ENCODE data around the gene BMP7.

BMP7 gene

DNA sequence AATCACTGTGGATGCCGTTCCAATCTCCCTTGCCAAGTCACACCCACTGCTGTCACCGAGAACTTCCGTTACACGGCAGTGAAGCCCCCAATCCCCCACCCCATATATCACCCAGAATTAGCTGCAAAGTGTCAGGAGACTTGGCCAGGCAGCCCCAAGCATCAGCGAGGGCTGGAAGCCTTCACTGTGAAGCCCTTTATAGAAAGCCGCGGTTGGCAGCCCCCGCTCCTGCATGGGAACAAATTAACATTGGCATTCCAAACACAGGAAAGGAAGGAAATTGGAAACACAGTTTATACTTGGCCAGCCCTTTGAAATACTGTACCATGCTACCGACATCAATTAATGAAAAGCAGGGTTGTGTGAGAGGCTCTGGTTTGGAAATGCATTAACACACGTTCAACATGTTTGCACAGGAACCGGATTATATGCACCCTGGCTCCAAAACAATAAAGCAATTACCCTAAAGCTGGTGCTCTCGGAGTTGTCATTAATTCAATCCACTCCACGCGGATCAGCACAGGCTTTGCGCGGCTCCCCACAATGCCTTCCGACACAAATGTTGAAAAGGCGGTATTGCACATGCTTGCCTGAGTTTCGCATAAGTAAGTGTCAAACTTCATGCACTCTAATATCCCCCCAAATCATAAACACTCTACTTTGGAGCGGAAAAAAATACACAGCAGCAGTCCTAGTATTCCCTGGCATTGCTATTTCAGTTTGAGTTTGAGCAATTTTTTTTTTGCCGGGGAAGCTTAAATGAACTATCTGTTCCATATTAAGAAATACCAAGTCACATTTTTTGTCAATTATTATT lies 7.1 kb downstream of the BMP7 start:
- no peaks in the 10 kb centered on the region for H3K9me3 ChIP-seq (ENCODE audit: insufficient read depth, low read depth, low read length)
- no peak overlapping the region for H2BK12ac ChIP-seq (ENCODE audit: low read length)
- no peak overlapping the region for H2AFZ ChIP-seq (ENCODE audit: insufficient read depth, low read length, poor library complexity)
- no peak overlapping the region for H3K14ac ChIP-seq (ENCODE audit: low read length)
- no peak overlapping the region for H3K27ac ChIP-seq (ENCODE audit: low read depth, low read length)
- no peaks in the 10 kb centered on the region for H3K36me3 ChIP-seq (ENCODE audit: control insufficient read depth in 1 of 2, insufficient read depth in 2 of 2, low read length in 2 of 2)
- H3K9ac ChIP-seq (ENCODE audit: low read length): no peak overlapping the region
- H3K23ac ChIP-seq (ENCODE audit: low read length): no peak overlapping the region
- H3K79me2 ChIP-seq (ENCODE audit: control insufficient read depth, insufficient read depth, low read length, poor library complexity): no peaks in the 10 kb centered on the region
- H3K4ac ChIP-seq (ENCODE audit: low read depth, low read length): no peak overlapping the region
- H3K18ac ChIP-seq (ENCODE audit: low read length): no peak overlapping the region
- no peak overlapping the region for H2AK5ac ChIP-seq (ENCODE audit: low read length)
- WGBS (ENCODE audit: extremely low coverage, insufficient coverage, insufficient read length): no CpG with 5 or more reads among the region's 21 CpGs
- no peak for DNase-seq
- H4K12ac ChIP-seq (ENCODE audit: low read depth, low read length): no peak overlapping the region
- no peak overlapping the region for H4K8ac ChIP-seq (ENCODE audit: low read depth, low read length)
- H2BK5ac ChIP-seq (ENCODE audit: low read depth, low read length, poor library complexity): no peak overlapping the region
- no peak overlapping the region for H3K4me2 ChIP-seq (ENCODE audit: low read length)
- H3K27me3 ChIP-seq (ENCODE audit: insufficient read depth, low read length): no peaks in the 10 kb centered on the region
- peaks cover 5% of the 10 kb centered on the region for H3K79me1 ChIP-seq (ENCODE audit: low read length)
- no peak overlapping the region for H4K91ac ChIP-seq (ENCODE audit: low read depth, low read length)
- H3K4me1 ChIP-seq (ENCODE audit: control insufficient read depth in 1 of 2, insufficient read depth in 2 of 2, low read length in 2 of 2): peaks cover 13 to 20% of the 10 kb centered on the region in 2 experiments
- H2BK120ac ChIP-seq (ENCODE audit: insufficient read depth, low read length, poor library complexity): no peak overlapping the region
- H3K4me3 ChIP-seq (ENCODE audit: low read depth, low read length): no peak overlapping the region

DNA sequence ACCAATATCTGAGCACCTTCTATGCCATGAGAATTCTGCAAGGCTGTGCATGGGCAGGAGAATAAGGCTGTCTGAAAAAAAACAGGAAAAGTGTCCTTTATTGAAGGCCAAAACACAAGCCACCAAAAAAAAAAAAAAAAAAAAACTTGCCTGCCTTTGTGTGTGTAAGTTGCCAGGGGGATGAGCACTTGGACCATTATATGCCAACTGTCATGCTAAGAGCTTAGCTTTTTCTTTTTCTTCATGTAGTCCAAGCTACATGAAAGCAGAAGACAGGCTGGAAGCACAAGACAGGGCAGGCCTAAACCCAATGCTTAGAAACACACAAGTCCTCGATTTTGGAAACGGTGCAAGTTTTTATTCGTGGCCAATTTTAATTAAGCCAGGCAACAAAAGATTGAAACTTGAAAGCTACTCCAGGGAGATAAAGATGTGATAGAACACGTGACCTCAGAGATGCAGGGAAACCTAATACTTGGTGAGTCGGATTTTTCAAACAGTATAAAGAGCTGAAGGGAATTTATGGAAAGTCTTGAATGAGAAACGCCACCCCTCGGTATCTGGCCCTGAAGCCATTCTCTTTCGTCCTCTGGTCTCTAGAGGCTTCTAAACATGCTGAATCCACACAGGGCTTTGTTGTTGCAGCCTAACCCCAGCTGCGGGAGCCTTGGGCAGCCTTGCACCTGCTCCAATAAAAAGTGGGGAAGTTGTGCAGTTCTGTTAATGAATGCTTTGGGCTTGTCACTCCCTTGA lies 8.6 kb downstream of the BMP7 start:
- Histone ChIP-seq H4K91ac (ENCODE audit: low read depth, low read length) (no peak overlapping the region), H3K9ac (ENCODE audit: low read length) (no peak overlapping the region), H2BK120ac (ENCODE audit: insufficient read depth, low read length, poor library complexity) (no peak overlapping the region), H3K14ac (ENCODE audit: low read length) (no peak overlapping the region), H3K27me3 (ENCODE audit: insufficient read depth, low read length) (no peaks in the 10 kb centered on the region), H2BK12ac (ENCODE audit: low read length) (no peak overlapping the region), H3K18ac (ENCODE audit: low read length) (no peak overlapping the region), H3K4me2 (ENCODE audit: low read length) (no peak overlapping the region), H3K27ac (ENCODE audit: low read depth, low read length) (no peak overlapping the region), H3K79me1 (ENCODE audit: low read length) (peaks cover under 1% of the 10 kb centered on the region), H3K4me3 (ENCODE audit: low read depth, low read length) (no peak overlapping the region), H3K4me1 (ENCODE audit: control insufficient read depth in 1 of 2, insufficient read depth in 2 of 2, low read length in 2 of 2) (peaks cover 10 to 14% of the 10 kb centered on the region in 2 experiments), H3K4ac (ENCODE audit: low read depth, low read length) (no peak overlapping the region), H4K12ac (ENCODE audit: low read depth, low read length) (no peak overlapping the region), H2BK5ac (ENCODE audit: low read depth, low read length, poor library complexity) (no peak overlapping the region), H3K36me3 (ENCODE audit: control insufficient read depth in 1 of 2, insufficient read depth in 2 of 2, low read length in 2 of 2) (no peaks in the 10 kb centered on the region), H2AK5ac (ENCODE audit: low read length) (no peak overlapping the region), H3K9me3 (ENCODE audit: insufficient read depth, low read depth, low read length) (no peaks in the 10 kb centered on the region), H3K79me2 (ENCODE audit: control insufficient read depth, insufficient read depth, low read length, poor library complexity) (no peaks in the 10 kb centered on the region), H4K8ac (ENCODE audit: low read depth, low read length) (no peak overlapping the region), H3K23ac (ENCODE audit: low read length) (no peak overlapping the region), H2AFZ (ENCODE audit: insufficient read depth, low read length, poor library complexity) (no peak overlapping the region)
- WGBS (ENCODE audit: extremely low coverage, insufficient coverage, insufficient read length): no CpG with 5 or more reads among the region's 9 CpGs
- no peak for DNase-seq

DNA sequence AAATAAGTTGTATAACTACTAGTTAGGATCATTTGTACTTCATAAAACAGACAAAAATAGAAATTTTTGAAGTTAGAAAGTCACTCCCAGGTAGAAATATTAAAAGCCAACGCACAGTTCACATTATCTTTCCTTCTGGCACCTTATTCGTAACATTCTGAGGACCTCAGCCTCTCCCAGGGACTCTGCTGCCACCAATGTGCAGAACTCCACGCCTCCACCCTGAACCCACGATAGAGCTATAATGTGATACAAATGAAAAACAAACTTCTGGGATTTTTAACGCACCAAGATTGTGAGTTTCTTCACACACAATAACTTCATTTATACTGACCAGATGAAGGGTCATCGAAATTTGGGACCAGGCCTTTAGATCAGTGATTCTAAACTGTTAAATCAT lies 9.5 kb downstream of the BMP7 start:
- Histone ChIP-seq H2AFZ (ENCODE audit: insufficient read depth, low read length, poor library complexity) (no peak overlapping the region), H3K36me3 (ENCODE audit: control insufficient read depth in 1 of 2, insufficient read depth in 2 of 2, low read length in 2 of 2) (no peaks in the 10 kb centered on the region)
- no CpG with 5 or more reads among the region's 6 CpGs for WGBS (ENCODE audit: extremely low coverage, insufficient coverage, insufficient read length)

DNA sequence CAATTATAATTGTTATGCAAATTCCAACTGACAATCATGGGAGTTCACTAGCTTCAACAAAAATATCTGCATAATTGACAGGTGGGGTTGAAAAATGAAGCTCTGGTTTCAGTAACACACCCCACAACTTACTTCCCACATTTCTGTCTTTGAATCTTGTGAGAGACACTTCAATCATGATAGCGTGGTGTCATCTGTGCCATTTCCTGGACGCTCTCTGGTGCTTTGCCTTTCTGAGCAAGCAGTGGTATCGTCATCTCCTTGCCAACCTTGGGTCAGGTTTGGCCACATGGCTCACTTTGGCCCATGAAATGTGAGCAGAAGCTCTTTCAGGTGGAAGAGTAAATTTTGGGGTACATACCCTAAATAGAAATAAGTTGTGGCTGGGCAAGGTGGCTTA lies 10.2 kb downstream of the BMP7 start:
- no peak overlapping the region for H4K12ac ChIP-seq (ENCODE audit: low read depth, low read length)
- H4K8ac ChIP-seq (ENCODE audit: low read depth, low read length): no peak overlapping the region
- H3K27me3 ChIP-seq (ENCODE audit: insufficient read depth, low read length): no peaks in the 10 kb centered on the region
- no peak overlapping the region for H2AFZ ChIP-seq (ENCODE audit: insufficient read depth, low read length, poor library complexity)
- H3K9ac ChIP-seq (ENCODE audit: low read length): no peak overlapping the region
- H4K91ac ChIP-seq (ENCODE audit: low read depth, low read length): no peak overlapping the region
- no peak overlapping the region for H3K27ac ChIP-seq (ENCODE audit: low read depth, low read length)
- H3K14ac ChIP-seq (ENCODE audit: low read length): no peak overlapping the region
- no peak overlapping the region for H3K4me2 ChIP-seq (ENCODE audit: low read length)
- no peak overlapping the region for H3K18ac ChIP-seq (ENCODE audit: low read length)
- no peak overlapping the region for H3K4me3 ChIP-seq (ENCODE audit: low read depth, low read length)
- no peak overlapping the region for H2BK5ac ChIP-seq (ENCODE audit: low read depth, low read length, poor library complexity)
- H2BK120ac ChIP-seq (ENCODE audit: insufficient read depth, low read length, poor library complexity): no peak overlapping the region
- no peaks in the 10 kb centered on the region for H3K79me2 ChIP-seq (ENCODE audit: control insufficient read depth, insufficient read depth, low read length, poor library complexity)
- peaks cover 16 to 18% of the 10 kb centered on the region in 2 experiments for H3K4me1 ChIP-seq (ENCODE audit: control insufficient read depth in 1 of 2, insufficient read depth in 2 of 2, low read length in 2 of 2)
- H2BK12ac ChIP-seq (ENCODE audit: low read length): no peak overlapping the region
- H3K23ac ChIP-seq (ENCODE audit: low read length): no peak overlapping the region
- DNase-seq: no peak
- WGBS (ENCODE audit: extremely low coverage, insufficient coverage, insufficient read length): no CpG with 5 or more reads among the region's 3 CpGs
- no peak overlapping the region for H3K4ac ChIP-seq (ENCODE audit: low read depth, low read length)
- H3K36me3 ChIP-seq (ENCODE audit: control insufficient read depth in 1 of 2, insufficient read depth in 2 of 2, low read length in 2 of 2): no peaks in the 10 kb centered on the region
- no peak overlapping the region for H2AK5ac ChIP-seq (ENCODE audit: low read length)
- no peaks in the 10 kb centered on the region for H3K9me3 ChIP-seq (ENCODE audit: insufficient read depth, low read depth, low read length)
- no peaks in the 10 kb centered on the region for H3K79me1 ChIP-seq (ENCODE audit: low read length)

More for the DNA sequence above, 9.5 kb downstream of the BMP7 start:
- Histone ChIP-seq H3K14ac (ENCODE audit: low read length) (no peak overlapping the region), H4K91ac (ENCODE audit: low read depth, low read length) (no peak overlapping the region), H3K9me3 (ENCODE audit: insufficient read depth, low read depth, low read length) (no peaks in the 10 kb centered on the region), H4K8ac (ENCODE audit: low read depth, low read length) (no peak overlapping the region), H3K18ac (ENCODE audit: low read length) (no peak overlapping the region), H3K4ac (ENCODE audit: low read depth, low read length) (no peak overlapping the region), H3K27me3 (ENCODE audit: insufficient read depth, low read length) (no peaks in the 10 kb centered on the region), H2BK5ac (ENCODE audit: low read depth, low read length, poor library complexity) (no peak overlapping the region), H2BK12ac (ENCODE audit: low read length) (no peak overlapping the region), H3K27ac (ENCODE audit: low read depth, low read length) (no peak overlapping the region), H3K4me1 (ENCODE audit: control insufficient read depth in 1 of 2, insufficient read depth in 2 of 2, low read length in 2 of 2) (peaks cover 14% of the 10 kb centered on the region in 2 experiments), H3K9ac (ENCODE audit: low read length) (no peak overlapping the region), H3K4me3 (ENCODE audit: low read depth, low read length) (no peak overlapping the region), H2BK120ac (ENCODE audit: insufficient read depth, low read length, poor library complexity) (no peak overlapping the region), H2AK5ac (ENCODE audit: low read length) (no peak overlapping the region), H3K4me2 (ENCODE audit: low read length) (no peak overlapping the region), H4K12ac (ENCODE audit: low read depth, low read length) (no peak overlapping the region), H3K79me2 (ENCODE audit: control insufficient read depth, insufficient read depth, low read length, poor library complexity) (no peaks in the 10 kb centered on the region), H3K23ac (ENCODE audit: low read length) (no peak overlapping the region), H3K79me1 (ENCODE audit: low read length) (no peaks in the 10 kb centered on the region)
- DNase-seq: no peak
